ENCODE measurements around the gene GSDMA.

DNA sequence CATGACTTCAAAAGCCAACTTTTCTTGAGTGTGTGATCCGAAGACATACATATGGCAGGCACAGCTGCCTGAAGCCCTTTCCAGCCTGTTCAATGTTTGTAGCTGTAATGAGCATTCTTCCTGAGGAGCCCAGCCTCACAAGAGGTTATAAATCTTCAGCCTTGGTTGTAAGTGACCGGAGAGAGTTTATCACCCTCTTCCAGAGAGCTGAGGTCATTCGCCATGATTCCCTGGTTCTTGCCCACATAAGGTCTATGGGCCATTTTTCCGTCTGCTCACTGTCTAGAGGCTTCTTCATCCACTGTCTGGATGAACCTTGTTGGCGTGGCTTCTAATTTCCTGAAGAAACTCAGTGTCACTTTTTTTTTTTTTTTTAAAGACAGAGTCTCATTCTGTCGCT, 42.7 kb downstream of the GSDMA start:
- TF ChIP-seq, protein P1, sequence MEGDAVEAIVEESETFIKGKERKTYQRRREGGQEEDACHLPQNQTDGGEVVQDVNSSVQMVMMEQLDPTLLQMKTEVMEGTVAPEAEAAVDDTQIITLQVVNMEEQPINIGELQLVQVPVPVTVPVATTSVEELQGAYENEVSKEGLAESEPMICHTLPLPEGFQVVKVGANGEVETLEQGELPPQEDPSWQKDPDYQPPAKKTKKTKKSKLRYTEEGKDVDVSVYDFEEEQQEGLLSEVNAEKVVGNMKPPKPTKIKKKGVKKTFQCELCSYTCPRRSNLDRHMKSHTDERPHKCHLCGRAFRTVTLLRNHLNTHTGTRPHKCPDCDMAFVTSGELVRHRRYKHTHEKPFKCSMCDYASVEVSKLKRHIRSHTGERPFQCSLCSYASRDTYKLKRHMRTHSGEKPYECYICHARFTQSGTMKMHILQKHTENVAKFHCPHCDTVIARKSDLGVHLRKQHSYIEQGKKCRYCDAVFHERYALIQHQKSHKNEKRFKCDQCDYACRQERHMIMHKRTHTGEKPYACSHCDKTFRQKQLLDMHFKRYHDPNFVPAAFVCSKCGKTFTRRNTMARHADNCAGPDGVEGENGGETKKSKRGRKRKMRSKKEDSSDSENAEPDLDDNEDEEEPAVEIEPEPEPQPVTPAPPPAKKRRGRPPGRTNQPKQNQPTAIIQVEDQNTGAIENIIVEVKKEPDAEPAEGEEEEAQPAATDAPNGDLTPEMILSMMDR (IDR thresholded peaks at IDR 0.05), result no peak
- no peak for TF ChIP-seq POLR2A (IDR thresholded peaks at IDR 0.05; ENCODE audit: low read depth)
